Measurements from ENCODE around the gene SLC25A48.

DNA sequence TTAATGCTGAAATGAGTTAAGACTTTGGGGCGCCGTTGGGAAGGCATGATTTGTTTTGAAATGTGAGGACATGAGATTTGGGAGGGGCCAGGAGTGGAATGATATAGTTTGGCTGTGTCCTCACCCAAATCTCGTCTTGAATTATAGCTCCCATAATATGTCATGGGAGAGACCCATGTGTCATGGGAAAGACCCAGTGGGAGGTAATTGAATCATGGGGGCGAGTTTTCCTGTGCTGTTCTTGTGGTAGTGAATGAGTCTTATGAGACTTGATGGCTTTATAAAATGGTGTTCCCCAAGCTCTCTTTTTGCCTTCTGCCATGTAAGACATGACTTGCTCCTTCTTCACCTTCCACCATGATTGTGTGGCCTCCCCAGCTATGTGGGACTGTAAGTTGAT is 5.1 kb downstream of the SLC25A48 start:
- no peak for TF ChIP-seq CTCF (conservative IDR thresholded peaks at IDR 0.05; ENCODE audit: low read depth, low read length)
- TF ChIP-seq SMC3 (IDR thresholded peaks at IDR 0.05; ENCODE audit: low read depth, low read length) = no peak
- TF ChIP-seq CEBPB (IDR thresholded peaks at IDR 0.05; ENCODE audit: low read depth, low read length) = no peak
- TF ChIP-seq POLR2A (IDR thresholded peaks at IDR 0.05; ENCODE audit: low read depth, low read length) = no peak
- TF ChIP-seq FOS (IDR thresholded peaks at IDR 0.05; ENCODE audit: low read depth, low read length) = no peak
- TF ChIP-seq MAZ (IDR thresholded peaks at IDR 0.05; ENCODE audit: borderline replicate concordance, low read depth, low read length) = no peak
- no peak for TF ChIP-seq NFE2L2 (IDR thresholded peaks at IDR 0.05; ENCODE audit: low read depth, low read length)
- TF ChIP-seq USF2 (IDR thresholded peaks at IDR 0.05; ENCODE audit: low read depth, low read length) = no peak
- TF ChIP-seq CHD1 (IDR thresholded peaks at IDR 0.05; ENCODE audit: low read depth, low read length) = no peak
- TF ChIP-seq MAFK (IDR thresholded peaks at IDR 0.05; ENCODE audit: low read depth, low read length) = no peak
- no peak for TF ChIP-seq MXI1 (IDR thresholded peaks at IDR 0.05; ENCODE audit: borderline replicate concordance, low read depth, low read length)
